Inflammatory macrophage treated with lipopolysaccharide for 4 hours (primary cell): ENCODE results near the gene ATP1A3.

ENCODE experiments used
- DNase-seq: peaks from one replicate; pipeline ENCODE4 v3.0.0-alpha.2; 2020

ATP1A3 gene

DNA sequence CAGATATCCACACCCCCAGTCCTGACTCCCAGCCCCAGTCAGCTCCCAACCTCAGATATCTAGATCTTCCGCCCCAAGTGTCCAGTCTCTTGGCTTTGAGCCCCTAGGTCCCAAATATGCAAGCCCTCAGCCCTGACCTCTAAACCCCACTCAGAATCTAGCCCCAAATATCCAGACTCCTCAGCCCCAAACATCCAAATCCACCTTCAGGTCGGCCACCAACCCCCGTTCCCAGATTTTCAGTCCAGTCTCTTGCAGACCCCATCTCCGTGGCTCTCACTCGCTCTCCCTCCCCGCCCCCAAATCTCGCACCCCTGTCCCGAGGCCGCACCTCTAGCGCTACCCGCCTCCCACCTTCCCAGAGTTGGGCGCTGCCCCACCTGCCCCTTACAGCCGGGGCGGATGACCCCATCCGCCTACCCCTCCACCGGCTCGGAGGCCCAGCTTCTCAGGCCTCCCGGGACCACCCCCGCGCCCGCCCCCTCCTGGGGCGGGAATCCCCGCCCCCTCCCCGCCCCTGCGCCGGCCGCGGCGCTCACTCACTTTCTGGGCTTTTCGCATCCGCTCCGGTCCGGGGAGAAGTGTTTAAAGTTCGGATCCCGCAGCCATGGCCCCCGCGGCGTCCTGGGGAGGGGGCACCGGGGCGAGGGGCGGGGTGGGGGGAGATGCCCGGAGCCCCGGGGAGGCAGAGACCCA lies 66.4 kb downstream of the ATP1A3 start:
- no peak for DNase-seq

DNA sequence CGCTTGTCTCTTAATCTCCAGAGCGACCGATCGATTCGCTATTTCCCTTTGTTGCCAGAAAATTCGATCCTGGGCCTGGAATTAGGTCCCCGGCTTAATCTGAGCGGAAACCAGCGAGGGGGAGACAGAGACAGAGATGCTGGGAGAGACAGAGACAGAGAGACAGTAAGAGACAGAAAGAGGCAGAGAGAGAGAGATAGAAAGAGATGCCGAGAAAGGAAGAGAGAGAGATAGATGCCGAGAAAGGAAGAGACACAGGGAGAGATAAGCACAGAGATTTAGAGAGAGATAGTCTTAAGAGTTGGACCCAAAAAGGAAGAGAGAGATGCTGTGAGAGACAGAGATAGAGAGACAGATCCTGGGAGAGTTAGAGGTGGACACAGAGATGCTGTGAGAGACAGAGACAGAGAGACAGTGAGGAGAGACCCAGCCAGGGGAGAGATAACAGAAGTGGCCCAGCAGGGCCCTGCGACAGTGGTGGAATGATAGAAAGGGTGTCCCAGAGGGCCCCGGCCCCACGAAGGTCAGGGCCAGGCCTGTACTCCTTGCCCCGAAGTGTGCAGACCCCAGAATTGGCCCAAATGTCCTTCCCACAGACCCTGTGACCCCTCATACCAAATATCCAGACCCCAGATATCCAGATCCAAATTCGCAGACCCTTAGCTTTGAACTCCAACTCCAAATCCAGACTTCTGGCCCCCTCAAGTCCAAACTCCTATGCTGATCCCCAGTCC lies 67.1 kb downstream of the ATP1A3 start:
- DNase-seq, result no peak

DNA sequence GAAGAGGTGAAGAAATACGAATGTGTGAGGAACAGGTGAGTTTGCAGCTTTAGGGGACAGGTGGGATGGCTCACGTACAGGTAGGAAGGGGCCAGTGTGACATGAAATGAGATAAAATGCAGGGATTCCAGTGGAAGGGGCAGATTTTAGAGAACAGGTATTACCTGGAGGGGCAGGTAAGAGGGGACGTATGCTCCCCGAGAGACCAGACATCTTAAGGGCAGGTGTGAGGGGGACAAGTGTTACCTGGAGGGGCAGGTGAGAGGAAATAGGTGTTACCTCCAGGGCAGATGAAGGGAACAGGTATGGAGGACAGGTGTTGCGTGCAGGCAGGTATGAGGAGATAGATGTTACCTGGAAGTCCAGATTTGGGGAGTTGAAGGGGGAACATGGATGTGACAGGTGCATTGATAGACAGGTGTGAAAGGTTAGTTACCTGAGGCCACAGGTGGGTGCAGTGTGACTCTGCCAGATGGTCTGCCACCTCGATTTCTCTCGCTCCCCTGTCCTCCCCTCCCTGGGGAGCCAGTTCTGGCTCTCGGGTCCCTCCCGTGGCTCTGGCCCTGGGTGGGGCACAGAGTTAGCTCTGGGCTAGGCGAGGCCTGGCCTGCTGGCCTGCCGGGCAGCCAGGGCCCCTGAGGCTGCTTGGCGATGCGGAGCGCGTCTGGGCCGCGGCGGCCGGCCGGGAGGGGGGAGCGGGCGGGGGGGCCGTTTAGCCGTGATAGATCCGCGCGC lies 67.8 kb downstream of the ATP1A3 start:
- DNase-seq, result no peak

DNA sequence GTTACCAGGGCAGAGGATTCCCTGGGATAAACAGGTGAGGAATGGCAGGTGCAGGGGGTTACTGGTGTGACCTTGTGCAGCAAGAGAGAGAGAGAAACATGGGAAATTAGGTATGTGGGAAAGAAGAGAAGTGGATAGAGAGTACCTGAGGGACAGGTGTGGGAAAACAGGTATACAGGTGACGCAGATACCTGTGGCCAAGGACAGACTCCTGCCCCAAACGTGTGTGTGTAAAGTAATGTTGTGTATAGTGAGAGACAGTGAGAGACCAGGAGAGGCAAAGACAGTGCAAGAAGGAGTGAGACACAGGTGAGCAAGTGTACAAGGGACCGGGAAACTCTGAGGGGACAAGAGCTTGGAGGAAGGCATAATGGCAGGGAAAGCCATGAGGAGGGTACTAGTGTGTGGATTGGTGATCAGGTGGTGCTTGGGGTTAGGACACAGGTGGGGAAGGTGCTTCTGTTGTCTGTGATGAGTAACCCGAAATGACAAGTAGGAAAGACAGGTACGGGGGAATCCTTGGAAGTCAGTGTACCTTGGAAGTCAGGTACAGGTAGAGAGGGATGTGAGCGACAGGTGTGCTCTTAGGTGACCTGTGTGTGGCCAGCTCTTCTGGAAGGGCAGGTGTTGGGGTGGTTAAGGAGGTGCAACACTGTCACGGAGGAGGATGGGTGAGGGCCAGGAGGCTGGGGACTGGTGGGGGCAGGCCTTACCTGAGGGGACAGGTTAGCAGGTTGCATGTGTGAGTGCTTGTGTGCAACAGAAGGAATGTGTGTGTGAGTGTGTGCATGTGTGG lies 68.6 kb downstream of the ATP1A3 start:
- DNase-seq, result no peak

DNA sequence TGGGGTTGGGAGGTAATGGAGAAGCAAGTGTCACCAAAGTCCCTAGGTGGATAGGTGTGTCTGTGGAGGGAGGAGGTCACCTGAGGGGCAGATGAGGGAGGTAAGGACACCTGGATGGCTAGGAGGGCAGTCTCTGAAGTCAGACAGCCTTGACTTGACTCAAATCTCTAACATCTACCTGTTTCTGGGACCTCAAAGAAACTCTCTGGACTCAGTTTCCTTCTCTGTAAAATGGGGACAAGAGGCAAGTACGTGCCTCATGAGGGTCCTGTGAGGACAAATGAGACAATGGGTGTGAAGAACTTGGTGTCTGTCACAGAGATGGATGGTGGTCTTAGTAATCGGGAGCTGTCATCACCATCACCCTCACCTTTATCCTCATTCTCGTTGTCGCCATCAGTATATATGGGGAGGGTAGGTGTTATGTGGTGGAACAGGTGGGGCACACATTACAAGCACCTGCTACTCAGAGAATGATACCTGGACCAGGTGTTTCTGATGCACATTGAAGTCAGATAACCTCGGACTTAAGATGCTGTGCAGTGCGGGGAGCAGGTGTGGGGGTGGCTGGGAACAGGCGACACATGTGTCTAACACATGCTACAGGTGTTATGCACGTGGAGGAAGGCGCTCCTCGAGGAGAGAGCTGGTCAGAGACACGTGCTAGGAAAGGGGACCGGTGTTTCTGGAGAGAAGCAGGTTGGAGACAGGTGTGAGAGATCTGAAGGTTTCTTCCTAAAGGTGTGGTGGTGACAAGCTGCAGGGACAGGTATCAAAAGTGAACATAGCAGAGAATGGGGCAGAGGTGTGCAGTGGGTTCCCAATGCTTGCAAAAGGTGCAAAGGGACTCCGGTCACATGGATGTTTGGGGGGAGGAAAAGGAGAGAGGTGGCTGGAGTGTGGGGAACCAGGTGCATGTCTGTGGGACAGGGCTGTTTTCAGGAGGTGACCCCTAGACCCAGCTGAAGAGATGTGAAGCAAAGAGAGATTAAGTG lies 69.6 kb downstream of the ATP1A3 start:
- DNase-seq, result no peak

DNA sequence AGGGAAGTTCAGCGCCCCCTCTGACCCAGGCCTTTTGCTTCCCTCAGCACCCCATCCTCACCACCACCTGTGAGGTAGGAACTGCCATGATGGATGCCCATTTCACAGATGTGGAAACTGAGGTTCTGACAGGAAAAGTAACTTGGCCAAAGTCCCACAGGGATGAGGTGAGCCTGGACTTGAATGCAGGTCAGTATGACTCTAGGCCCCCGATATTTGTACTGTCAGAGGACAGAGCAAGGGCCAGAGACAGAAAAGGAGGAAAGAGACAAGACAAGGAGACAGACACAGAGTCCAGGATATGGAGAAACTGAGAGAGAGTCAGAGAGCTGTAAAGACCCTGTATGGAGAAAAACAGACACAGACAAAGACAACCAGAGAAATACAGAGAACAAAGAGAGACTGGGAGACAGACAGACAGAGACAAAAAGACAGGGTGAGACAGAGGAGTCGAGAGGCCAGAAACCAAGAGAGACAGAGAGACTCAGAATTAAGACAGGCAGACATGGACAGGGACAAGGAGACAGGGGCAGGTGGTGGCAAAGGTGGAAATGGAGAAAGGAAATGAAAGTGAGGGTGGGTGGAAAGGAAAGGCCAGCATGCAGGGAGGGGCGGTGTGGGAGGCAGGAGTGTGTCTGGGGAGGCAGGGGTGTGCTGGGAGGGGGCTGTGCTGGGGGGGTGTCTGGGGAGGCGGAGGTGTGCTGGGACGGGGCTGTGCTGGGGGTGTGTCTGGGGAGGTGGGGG lies 70.8 kb downstream of the ATP1A3 start:
- DNase-seq, result no peak

DNA sequence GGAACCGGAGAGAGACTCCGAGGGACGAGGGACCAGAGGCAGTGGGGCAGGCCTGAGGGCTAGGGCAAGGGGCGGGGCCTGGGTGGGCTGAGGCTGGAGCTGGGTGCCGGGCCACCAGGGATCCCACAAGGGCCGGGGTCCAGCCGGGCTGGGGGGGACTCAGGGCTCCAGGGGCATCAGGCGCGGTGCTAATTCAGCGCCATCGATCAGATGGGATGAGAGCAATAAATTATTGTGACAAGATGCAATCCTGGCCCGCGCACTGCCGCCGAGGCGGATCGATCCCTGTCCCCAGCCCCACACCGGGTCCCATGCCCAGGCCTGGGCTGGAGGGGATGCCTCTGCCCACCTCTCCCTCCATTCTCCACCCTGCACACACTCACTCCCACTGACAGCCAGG lies 71.4 kb downstream of the ATP1A3 start:
- DNase-seq, result no peak

DNA sequence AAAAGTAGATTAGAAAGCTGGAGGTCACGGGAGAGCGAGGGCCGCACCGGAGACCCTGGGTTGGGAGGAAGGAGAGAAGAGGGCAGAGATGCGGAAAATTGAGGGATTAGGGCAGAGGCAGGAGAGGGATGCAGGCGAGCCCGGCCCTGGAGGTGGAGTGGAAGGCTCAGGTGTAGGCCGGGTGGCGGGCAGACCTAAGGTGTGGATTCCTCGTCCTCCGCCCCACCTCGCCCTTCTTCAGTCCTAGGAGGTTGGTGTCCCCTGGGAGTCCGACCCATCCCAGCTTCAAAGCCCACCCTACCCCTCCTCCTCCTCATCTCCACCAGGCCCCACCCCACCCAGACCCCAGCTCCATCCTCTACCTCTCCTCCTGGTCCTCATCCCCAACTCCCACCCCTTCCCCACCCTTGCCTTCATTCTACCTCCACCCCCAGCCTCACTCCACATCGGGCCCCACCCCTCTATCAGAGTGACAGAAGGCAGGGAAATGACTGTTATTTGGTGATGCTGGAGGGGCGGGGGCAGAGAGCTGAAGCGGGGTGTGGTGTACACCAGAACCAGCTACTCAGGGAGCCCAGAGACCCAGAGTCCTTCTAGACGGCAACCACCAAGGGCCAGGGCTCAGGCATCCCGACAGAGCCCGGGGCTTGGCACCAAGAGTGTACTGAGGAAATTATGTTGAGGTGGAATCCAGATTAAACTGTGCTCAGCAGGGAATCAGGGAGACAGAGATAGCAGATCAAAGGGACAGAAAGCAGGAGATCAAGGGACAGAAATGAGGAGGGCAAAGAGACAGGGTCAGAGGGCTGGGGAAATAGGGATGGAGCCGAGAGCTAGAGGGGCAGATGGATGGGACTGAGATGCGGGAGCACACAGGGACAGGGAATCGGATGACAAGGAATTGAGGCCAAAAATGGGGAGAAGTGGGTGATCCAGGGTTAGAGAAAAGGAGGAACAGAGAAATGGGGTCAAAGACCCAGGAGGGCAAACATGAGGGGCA lies 72.2 kb downstream of the ATP1A3 start:
- DNase-seq, result no peak

DNA sequence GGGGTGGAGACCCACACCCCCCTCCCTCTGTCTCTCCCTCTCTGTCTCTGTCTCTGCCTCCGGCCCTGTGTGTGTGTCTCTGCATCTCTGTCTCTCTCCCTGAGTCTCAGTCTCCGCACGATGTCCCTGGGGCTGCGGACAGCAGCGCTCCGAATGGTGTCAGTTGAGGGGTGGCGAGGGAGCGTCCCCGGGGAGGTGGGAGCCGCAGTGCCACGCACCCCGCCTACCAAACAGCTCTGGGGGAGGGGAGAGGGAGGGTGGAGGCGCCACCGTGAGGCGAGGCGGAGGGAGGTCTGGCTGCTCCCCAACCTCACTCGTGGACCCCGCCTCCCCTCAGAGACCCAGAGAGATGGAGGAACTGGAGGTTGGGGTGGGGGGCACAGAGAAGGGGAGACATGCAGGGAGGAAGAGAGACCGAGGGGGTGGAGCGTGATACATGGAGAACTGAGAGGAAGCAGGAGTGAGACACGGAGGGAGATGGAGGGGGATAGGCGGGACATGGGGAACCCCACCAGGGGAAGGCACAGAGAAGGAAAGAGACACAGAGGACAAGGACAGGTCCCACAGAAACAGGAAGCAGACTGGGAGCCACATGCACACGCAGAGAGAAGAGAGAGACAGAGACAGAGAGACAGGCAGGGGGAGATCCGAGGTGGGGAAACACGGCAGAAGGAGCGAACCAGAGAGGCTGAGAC lies 73.0 kb downstream of the ATP1A3 start:
- peak; percentile 23 for DNase-seq

DNA sequence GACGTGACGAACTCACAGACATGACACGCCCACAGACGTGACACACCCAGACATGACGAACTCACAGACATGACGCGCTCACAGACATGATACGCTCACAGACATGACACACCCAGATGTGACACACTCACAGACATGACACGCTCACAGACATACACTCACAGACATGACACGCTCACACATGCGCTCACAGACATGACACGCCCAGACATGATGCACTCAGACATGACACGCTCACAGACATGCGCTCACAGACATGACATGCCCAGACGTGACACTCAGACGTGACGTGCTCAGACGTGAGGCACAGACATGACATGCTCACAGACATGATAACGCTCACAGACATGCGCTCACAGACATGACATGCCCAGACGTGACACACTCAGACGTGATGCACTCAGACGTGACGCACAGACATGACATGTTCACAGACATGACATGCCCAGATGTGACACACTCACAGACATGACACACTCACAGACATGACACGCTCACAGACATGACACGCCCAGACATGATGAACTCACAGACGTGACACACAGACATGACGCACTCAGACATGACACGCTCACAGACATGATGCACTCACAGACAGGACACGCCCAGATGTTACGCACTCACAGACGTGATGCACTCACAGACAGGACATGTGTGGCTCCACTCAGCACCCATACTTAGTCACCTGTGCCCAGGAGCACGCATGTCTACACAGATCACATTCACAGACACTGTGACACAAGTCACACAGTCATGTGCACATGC lies 73.9 kb downstream of the ATP1A3 start:
- DNase-seq, result no peak

DNA sequence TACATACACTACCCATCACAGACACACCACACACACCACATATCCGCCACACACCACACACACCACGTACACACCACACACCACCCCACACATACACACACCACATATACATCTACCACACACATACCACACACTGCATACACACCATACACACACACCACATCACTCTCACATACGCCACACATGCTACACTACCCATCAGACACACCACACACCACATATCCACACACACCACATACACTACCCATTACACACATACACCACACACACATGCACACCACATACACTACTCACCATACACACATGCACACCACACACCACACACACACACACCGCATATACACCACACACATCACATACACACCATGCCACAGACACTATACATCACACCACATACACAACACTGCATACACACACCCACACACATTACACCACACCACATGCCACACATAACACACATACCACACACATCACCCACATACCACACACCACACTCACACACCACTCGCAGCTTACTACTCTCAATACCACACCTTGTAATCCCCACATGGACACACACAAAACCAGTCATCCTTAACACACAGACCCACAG lies 75.3 kb downstream of the ATP1A3 start:
- DNase-seq, result no peak

DNA sequence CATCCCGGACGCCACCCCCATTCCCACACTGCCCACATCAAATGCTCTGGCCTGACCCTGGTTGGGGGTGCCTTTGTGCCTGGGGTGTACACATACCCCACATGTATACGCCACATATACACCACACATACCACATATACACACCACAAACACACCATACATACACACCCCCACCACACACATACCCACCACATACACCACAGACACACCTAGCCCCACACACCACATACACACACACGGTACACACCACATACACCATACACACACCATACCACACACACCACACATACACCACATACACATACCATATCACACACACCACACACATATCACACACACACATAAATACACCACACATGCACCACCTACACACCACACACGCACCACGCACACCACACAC lies 75.9 kb downstream of the ATP1A3 start:
- DNase-seq, result no peak

DNA sequence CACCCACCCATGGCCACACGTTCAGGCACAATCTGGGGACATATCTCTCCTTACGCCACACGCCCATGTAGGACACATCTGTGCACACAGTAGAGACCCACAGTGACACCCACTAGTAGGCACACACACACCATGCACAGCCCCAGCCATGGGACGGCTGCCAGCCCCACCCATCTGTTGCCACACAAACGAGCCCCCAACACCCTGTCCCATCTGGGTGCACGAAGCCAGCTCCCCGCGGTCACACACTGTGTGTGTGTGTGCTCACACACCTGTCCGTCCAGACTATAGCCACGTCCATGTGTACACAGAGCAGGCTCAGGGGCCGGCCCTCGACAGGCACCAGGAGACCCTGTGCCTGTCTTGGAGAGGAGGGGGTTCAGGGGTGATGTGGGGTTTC lies 76.4 kb downstream of the ATP1A3 start:
- no peak for DNase-seq
